ENCODE data around the gene SLC25A6. TPM values are rescaled to one million over a fixed set of nuclear protein-coding genes. Genes with fewer than 3 reads are reported as not detected.

Gene SLC25A6
- polyA plus RNA-seq, 3 donors, result 442 to 769 (median 449) TPM

- Mint-ChIP-seq H3K9me3 (peaks cover under 1 to 25% (median 23%) of the 10 kb centered on the region in 7 donors), H3K4me3 (no peak overlapping the region), H3K27ac (no peak overlapping the region), H3K27me3 (ENCODE audit: low read depth in 3 of 3) (peaks cover 0 to 1% (median 0%) of the 10 kb centered on the region in 3 donors), H3K36me3 (peaks cover 18 to 35% of the 10 kb centered on the region in 2 donors), H3K4me1 (no peaks in the 10 kb centered on the region)
- H3K4me2 ChIP-seq (replicated peaks; ENCODE audit: extremely low read depth, low read length, poor library complexity, severe bottlenecking), result no peak overlapping the region
- no peak overlapping the region for H3K27ac ChIP-seq (ENCODE audit: low read depth in 1 of 2, low read length in 2 of 2)
- 97% methylated on average over 15 of the region's 20 CpGs for WGBS (ENCODE audit: insufficient coverage)
- H3K79me2 ChIP-seq (ENCODE audit: insufficient read depth, low read length), result no peaks in the 10 kb centered on the region
- H3K9me3 ChIP-seq (replicated peaks in 1 of 2; ENCODE audit: control insufficient read depth in 1 of 2, insufficient read depth in 1 of 2, low read length in 2 of 2), result peaks cover 25 to 29% of the 10 kb centered on the region in 2 donors
- H3K27me3 ChIP-seq (ENCODE audit: control insufficient read depth in 2 of 2, insufficient read depth in 2 of 2, low read length in 2 of 2), result no peaks in the 10 kb centered on the region
- no peak overlapping the region for H3K9ac ChIP-seq (ENCODE audit: insufficient read depth, low read length, poor library complexity, severe bottlenecking)
- intact Hi-C loops (cut with micrococcal nuclease), result no loop called here
- H2AFZ ChIP-seq (ENCODE audit: insufficient read depth, low read depth, low read length, poor library complexity, severe bottlenecking), result no peak overlapping the region
- H3K4me3 ChIP-seq (replicated peaks in 1 of 3; ENCODE audit: low read depth in 2 of 3, low read length in 3 of 3), result no peak overlapping the region
- H4K20me1 ChIP-seq (ENCODE audit: insufficient read depth, low read length), result no peaks in the 10 kb centered on the region
- no peaks in the 10 kb centered on the region for H3K4me1 ChIP-seq (ENCODE audit: control insufficient read depth in 1 of 2, insufficient read depth in 2 of 2, low read length in 2 of 2)
- peaks cover 25 to 51% of the 10 kb centered on the region in 2 donors for H3K36me3 ChIP-seq (replicated peaks in 1 of 2; ENCODE audit: control insufficient read depth in 1 of 2, insufficient read depth in 2 of 2, low read length in 2 of 2)
- no peak for TF ChIP-seq CTCF (IDR thresholded peaks at IDR 0.05)
- no peak for DNase-seq
Measured at GRCh38 chrX:1417921-1418771, 26.2 kb upstream of the SLC25A6 start.

GRCh38 chrX:1416965-1417760 lies 25.2 kb upstream of the SLC25A6 start:
- Histone ChIP-seq H2AFZ (ENCODE audit: insufficient read depth, low read depth, low read length, poor library complexity, severe bottlenecking) (no peak overlapping the region), H3K4me2 (replicated peaks; ENCODE audit: extremely low read depth, low read length, poor library complexity, severe bottlenecking) (no peak overlapping the region), H3K4me3 (replicated peaks in 1 of 3; ENCODE audit: low read depth in 2 of 3, low read length in 3 of 3) (no peak overlapping the region), H4K20me1 (ENCODE audit: insufficient read depth, low read length) (no peaks in the 10 kb centered on the region), H3K4me1 (ENCODE audit: control insufficient read depth in 1 of 2, insufficient read depth in 2 of 2, low read length in 2 of 2) (no peaks in the 10 kb centered on the region), H3K9ac (ENCODE audit: insufficient read depth, low read length, poor library complexity, severe bottlenecking) (no peak overlapping the region), H3K36me3 (replicated peaks in 1 of 2; ENCODE audit: control insufficient read depth in 1 of 2, insufficient read depth in 2 of 2, low read length in 2 of 2) (peaks cover 33 to 59% of the 10 kb centered on the region in 2 donors), H3K9me3 (replicated peaks in 1 of 2; ENCODE audit: control insufficient read depth in 1 of 2, insufficient read depth in 1 of 2, low read length in 2 of 2) (peaks cover 15 to 19% of the 10 kb centered on the region in 2 donors), H3K27ac (ENCODE audit: low read depth in 1 of 2, low read length in 2 of 2) (no peak overlapping the region), H3K79me2 (ENCODE audit: insufficient read depth, low read length) (no peaks in the 10 kb centered on the region), H3K27me3 (ENCODE audit: control insufficient read depth in 2 of 2, insufficient read depth in 2 of 2, low read length in 2 of 2) (no peaks in the 10 kb centered on the region)
- Mint-ChIP-seq H3K36me3 (peaks cover 25 to 35% of the 10 kb centered on the region in 2 donors), H3K4me1 (no peaks in the 10 kb centered on the region), H3K9me3 (peaks cover 0 to 15% (median 13%) of the 10 kb centered on the region in 7 donors), H3K27ac (no peak overlapping the region), H3K27me3 (ENCODE audit: low read depth in 3 of 3) (peaks cover 0 to 1% (median 0%) of the 10 kb centered on the region in 3 donors), H3K4me3 (no peak overlapping the region)
- DNase-seq, result no peak
- no peak for TF ChIP-seq CTCF (IDR thresholded peaks at IDR 0.05)
- 91% methylated on average over 11 of the region's 14 CpGs for WGBS (ENCODE audit: insufficient coverage)
- intact Hi-C loops (cut with micrococcal nuclease), result no loop called here

Data from CD14-positive monocyte (primary cell).